ENCODE results near the gene ELL.

ELL gene

DNA sequence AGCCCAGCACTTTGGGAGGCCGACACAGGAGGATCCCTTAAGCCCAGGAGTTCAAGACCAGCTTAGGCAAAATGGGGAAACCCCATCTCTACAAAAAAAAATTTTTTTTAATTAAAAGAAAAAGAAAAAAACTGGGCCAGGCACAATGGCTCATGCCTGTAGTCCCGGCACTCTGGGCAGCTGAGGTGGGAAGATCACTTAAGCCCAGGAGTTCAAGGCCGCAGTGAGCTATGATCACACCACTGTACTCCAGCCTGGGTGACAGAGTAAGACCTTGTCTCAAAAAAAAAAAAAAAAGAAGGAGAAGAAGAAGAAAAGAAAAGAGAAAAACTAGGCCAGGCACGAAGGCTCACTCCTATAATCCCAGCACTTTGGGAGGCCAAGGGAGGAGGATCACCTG, 4.3 kb downstream of the ELL start:
- H3K27me3 ChIP-seq: no peaks in the 10 kb centered on the region
- DNase-seq: no peak
- peaks cover 5% of the 10 kb centered on the region; the same call in 1 of the 2 replicates for H3K4me1 ChIP-seq
- TF ChIP-seq, protein P1, sequence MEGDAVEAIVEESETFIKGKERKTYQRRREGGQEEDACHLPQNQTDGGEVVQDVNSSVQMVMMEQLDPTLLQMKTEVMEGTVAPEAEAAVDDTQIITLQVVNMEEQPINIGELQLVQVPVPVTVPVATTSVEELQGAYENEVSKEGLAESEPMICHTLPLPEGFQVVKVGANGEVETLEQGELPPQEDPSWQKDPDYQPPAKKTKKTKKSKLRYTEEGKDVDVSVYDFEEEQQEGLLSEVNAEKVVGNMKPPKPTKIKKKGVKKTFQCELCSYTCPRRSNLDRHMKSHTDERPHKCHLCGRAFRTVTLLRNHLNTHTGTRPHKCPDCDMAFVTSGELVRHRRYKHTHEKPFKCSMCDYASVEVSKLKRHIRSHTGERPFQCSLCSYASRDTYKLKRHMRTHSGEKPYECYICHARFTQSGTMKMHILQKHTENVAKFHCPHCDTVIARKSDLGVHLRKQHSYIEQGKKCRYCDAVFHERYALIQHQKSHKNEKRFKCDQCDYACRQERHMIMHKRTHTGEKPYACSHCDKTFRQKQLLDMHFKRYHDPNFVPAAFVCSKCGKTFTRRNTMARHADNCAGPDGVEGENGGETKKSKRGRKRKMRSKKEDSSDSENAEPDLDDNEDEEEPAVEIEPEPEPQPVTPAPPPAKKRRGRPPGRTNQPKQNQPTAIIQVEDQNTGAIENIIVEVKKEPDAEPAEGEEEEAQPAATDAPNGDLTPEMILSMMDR (IDR thresholded peaks at IDR 0.05; ENCODE audit: low read depth, low read length): no peak
- H3K36me3 ChIP-seq: no peaks in the 10 kb centered on the region
- no peak overlapping the region for H3K4me3 ChIP-seq (ENCODE audit: low read depth, low read length)
- no peaks in the 10 kb centered on the region for H3K9me3 ChIP-seq

DNA sequence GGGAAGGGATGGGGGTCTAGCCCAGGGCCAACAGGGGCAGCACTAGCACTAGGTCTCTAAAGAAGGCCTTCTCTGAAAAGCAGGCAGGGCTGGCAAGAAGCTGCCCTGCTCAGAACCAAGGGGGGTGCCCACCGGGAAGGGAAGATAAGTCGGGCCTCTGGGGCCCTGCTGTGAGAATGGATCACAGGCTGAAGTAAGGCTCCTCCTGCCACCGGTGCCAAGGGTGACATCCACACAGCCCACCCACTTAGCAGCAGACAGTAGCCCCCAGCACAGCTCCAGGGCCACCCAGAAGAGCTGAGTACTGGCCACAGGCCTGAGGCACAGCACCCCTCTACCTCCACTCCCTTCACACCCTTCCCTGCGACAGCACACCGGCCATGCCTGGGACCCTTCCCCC, 5.9 kb downstream of the ELL start:
- Histone ChIP-seq H3K4me1 (peaks cover 5% of the 10 kb centered on the region; the same call in 1 of the 2 replicates), H3K9me3 (no peaks in the 10 kb centered on the region), H3K27me3 (no peaks in the 10 kb centered on the region), H3K36me3 (no peaks in the 10 kb centered on the region), H3K4me3 (ENCODE audit: low read depth, low read length) (no peak overlapping the region)
- DNase-seq: no peak
- TF ChIP-seq, protein P1 (IDR thresholded peaks at IDR 0.05; ENCODE audit: low read depth, low read length): no peak

DNA sequence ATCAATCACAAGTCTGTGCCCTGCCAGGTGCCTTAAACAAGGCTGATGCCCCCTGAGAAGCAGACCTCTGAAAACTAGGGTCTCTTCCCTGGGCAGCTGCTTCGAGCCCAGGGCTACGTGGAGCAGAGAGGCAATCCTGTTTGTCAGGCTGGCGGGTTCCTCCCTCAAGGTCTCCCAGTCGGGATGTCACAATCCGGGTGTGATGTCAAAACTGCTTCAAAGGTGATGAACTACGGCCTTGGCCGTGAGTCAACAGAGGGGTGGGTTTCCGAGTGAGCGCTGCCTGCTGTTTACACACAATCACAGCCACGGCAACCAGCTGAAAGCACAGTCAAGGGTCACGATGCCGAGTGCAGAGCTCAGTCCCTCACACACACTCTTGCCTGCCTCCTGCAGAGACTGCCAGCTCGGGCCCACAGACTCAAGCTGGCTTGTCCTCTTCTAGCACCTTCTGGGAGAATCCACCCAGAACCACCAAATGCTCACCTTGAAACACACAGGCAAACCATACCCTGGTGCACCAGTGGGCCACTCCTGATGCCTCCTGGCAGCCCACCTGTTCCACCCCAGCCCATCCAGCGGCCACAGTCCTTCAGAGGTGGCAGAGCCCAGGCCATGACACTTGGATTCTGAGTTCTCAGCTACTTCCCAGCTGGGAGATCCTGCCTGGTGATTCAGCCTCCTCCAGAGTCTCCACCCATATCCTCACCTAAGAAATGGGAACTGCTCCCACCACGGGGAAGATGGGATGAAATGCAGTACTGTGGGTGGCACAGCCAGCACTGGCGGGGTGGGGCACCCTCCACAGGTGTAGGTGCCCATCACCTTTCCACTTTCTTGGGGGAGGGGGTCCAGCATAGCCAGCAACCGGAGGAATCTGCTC, 6.8 kb downstream of the ELL start:
- peaks cover 5% of the 10 kb centered on the region; the same call in 1 of the 2 replicates for H3K4me1 ChIP-seq
- no peak overlapping the region for H3K4me3 ChIP-seq (ENCODE audit: low read depth, low read length)
- no peak for DNase-seq
- H3K36me3 ChIP-seq: no peaks in the 10 kb centered on the region
- H3K9me3 ChIP-seq: no peaks in the 10 kb centered on the region
- no peaks in the 10 kb centered on the region for H3K27me3 ChIP-seq
- TF ChIP-seq, protein P1 (IDR thresholded peaks at IDR 0.05; ENCODE audit: low read depth, low read length): no peak

DNA sequence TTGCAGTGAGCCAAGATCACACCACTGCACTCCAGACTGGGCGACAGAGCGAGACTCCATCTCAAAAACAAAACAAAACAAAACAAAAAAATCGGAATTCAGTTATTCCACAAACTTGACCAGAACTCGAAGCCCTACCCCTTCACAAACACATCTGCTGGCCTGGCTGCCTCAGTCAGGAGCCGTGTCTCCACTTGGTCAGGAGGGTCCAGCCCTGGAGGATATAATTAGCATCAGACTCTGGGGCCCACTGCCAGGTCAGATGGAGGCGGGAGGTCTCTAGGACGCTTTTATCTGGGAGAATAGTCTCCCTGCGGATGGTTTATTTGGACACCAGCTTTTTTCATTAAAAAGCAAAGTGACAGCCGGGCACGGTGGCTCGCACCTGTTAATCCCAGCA, 8.0 kb downstream of the ELL start:
- Histone ChIP-seq H3K4me3 (ENCODE audit: low read depth, low read length) (no peak overlapping the region), H3K27me3 (no peaks in the 10 kb centered on the region), H3K36me3 (no peaks in the 10 kb centered on the region), H3K4me1 (peaks cover 5% of the 10 kb centered on the region; the same call in 1 of the 2 replicates), H3K9me3 (no peaks in the 10 kb centered on the region)
- TF ChIP-seq, protein P1 (IDR thresholded peaks at IDR 0.05; ENCODE audit: low read depth, low read length): no peak
- no peak for DNase-seq

DNA sequence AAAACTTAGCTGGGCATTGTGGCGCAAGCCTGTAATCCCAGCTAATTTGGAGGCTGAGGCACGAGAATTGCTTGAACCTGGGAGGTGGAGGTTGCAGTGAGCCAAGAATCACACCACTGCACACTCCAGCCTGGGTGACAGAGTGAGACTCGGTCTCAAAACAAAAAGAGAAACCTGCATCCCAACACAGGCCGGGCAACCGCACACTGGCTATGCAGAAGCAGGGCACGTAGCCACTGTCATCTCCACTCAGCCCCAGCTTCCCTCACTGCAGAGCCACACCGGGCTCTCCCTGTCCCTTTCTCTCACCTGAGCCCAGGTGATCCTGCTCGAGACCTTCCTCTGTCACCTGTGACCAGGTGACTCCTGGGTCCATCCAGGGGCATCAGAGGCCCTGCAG, 11.7 kb downstream of the ELL start:
- Histone ChIP-seq H3K27me3 (no peaks in the 10 kb centered on the region), H3K36me3 (no peaks in the 10 kb centered on the region), H3K9me3 (no peaks in the 10 kb centered on the region), H3K4me3 (ENCODE audit: low read depth, low read length) (no peak overlapping the region), H3K4me1 (peaks cover 17% of the 10 kb centered on the region)
- DNase-seq: no peak
- TF ChIP-seq, protein P1 (IDR thresholded peaks at IDR 0.05; ENCODE audit: low read depth, low read length): no peak

DNA sequence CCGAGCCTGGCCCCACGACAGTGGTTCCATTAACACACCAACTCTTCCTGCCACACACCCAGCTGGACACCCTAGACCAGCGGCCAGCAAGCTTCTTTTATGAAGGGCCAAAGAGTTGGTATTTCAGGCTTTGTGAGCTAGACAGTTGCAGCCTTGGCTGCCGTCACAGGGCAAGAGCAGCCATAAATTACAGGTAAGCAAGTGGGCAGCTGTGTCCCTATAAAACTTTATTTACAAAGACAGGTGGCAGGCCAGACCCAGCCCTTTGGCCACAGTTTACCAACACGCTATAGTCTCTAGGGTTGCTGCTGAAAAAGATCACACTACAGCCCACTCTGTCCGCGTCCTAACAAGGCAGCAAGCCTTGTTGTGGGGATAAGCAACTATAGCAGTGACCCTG, 13.3 kb downstream of the ELL start:
- H3K36me3 ChIP-seq: no peaks in the 10 kb centered on the region
- no peak overlapping the region for H3K4me3 ChIP-seq (ENCODE audit: low read depth, low read length)
- H3K27me3 ChIP-seq: no peaks in the 10 kb centered on the region
- peaks cover 22% of the 10 kb centered on the region for H3K4me1 ChIP-seq
- no peaks in the 10 kb centered on the region for H3K9me3 ChIP-seq
- DNase-seq: no peak
- TF ChIP-seq, protein P1 (IDR thresholded peaks at IDR 0.05; ENCODE audit: low read depth, low read length): no peak
